Bronchial smooth muscle cell (primary cell): ENCODE data around the gene CCDC191. TPM values are rescaled to one million over a fixed set of nuclear protein-coding genes. Genes with fewer than 3 reads are reported as not detected.

Experiments used
- total RNA-seq: library from RNA; depleted of rRNA; stranded (reverse); fragments of >200 nt; gene quantifications from 2 replicates; pipeline ENCODE4 v1.2.1, GENCODE V29; 2014

CCDC191 gene, protein sequence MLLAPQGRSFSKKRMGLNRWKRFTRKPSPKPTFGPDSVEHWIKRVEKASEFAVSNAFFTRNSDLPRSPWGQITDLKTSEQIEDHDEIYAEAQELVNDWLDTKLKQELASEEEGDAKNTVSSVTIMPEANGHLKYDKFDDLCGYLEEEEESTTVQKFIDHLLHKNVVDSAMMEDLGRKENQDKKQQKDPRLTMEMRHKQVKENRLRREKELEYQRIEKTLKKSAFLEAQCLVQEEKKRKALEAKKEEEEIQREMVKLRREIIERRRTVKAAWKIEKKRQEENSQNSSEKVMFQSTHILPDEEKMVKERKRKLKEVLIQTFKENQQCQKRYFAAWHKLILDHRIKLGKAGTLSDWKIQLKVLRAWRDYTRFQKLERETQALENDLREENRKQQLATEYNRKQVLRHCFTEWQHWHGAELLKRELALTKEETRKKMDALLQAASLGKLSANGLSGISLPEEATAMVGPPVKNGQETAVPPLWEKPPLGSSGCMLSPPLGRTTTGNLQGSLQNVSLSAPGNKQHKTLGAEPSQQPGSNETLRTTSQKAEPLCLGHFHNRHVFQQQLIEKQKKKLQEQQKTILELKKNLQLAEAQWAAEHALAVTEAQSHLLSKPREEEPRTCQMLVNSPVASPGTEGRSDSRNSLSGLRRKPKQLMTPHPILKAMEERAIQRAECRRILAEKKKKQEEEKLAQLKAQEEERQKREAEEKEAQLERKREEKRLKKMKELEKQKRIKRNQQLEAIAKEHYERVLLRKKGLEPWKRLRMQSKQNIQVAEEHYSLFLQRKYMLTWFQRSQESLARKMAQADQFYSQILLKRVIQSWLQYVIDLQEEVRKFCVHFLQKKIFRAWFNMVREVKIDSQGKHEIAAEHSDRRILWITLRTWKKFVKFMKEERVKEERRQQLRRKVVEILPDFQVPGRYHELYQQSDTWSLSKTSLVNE
- total RNA-seq = 1.7 and 2.7 TPM in 2 replicates

DNA sequence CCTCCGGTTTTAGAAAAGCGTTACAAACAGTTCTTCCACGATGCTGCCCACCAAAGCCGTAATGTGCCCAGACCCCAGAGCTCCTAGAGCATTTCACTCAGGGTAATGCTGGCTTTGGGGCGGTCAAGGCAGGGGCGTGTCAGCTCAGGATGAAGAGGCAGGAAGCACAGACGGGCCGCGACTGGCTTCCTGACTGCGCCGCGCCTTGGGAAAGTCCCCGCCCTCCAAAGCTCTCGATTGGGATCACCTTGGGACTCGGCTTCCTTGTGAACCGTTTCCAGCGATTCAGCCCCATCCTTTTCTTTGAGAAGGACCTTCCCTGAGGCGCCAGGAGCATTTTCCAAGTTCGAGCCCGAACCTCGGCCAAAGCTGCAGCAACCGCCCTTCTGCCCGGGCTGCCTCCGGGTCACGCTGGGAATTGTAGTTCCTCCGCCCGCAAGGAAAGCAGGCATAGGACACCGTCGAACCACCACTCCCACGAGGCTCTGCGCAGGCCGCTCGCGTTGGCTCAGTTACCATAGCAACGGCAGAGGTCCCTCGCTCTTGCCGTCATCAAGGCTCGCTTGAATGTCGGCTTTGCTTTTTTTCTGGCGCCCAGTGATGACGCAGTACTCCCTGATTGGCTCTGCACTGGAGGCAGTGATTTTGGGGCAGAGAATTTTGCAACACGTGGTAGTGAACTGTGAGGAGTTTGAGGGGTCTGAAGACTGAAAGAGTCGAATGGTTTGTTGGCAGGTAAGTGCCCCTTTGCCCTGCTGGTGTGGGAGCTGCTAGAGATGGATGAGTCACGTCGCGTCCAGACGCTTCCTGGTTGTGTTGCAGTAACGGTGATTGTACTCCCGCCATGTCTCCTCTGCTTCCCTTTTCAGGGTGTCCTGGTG lies at the start of gene CCDC191, which contains the start of gene QTRT2:
TSS of gene CCDC191 (minus strand) at position 397 of the 881 bp plus-strand sequence. CDS start at position 337, 60 bp downstream.
TSS of gene QTRT2 (plus strand) at position 608 of the 881 bp plus-strand sequence. CDS start 8,521 bp downstream, outside the sequence.

DNA sequence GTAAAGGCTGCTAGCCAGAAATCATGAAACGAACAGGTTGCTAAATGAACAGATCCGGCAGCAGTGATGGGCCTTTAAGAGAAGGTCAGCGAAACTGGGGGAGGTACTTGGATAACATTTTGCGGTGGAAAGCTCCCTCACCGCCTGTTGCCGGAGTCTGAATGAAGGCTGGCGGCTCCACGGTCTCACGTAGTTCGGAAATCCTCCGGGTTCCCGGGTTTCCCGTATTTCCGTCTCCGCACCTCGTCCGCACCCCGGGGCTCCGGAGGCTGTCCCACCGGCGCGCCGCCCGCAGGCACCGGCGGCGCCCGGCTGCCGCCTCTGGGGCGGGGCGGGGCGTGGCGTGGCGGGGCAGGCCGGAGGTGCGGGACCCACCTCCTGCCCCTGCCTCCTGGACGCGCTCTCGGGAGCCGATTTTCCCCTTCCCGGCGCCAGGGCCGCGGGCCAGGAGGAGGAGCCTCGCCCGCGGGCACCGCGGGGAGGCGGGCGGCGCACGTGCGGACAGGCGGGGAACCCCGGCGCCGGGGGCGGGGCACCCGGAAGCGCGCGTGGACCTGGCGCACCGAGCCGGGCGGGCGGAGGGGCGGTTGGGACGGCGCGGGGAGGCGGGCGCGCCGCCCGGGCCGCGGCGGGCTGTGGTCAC lies 108.8 kb downstream of the CCDC191 start, which contains the start of gene ZDHHC23:
TSS of gene ZDHHC23 (plus strand) at position 642 of the 643 bp plus-strand sequence. CDS start 790 bp downstream, outside the sequence.

Other genes with a start within 250 kb of the CCDC191 start
- 4.9 and 6.8 TPM in 2 replicates for gene GRAMD1C, start 217.7 kb downstream of the CCDC191 start, total RNA-seq
- gene ZDHHC23, start 108.5 kb downstream of the CCDC191 start, total RNA-seq = 0.43 and 1.1 TPM in 2 replicates
- gene QTRT2, start 211 bp upstream of the CCDC191 start, total RNA-seq = 6.1 and 9.1 TPM in 2 replicates
- not detected in 2 replicates for gene DRD3, start 122.5 kb upstream of the CCDC191 start, total RNA-seq
- gene ZNF80, start 181.1 kb upstream of the CCDC191 start, total RNA-seq = not detected in 2 replicates
- 0.32 TPM in 1 of 2 replicates, not detected in the other for gene TIGIT, start 237.5 kb upstream of the CCDC191 start, total RNA-seq